GM18873 (cell line): Measurements from ENCODE around the gene GALM.
"Not testable (repeated sequence)": the region's sequence is repeated elsewhere in the genome, so short reads cannot be mapped to it uniquely, and the experiment has no call there.

ENCODE experiments used
- ATAC-seq: cut with Tn5 transposase; IDR thresholded peaks from one replicate; pipeline ENCODE4 v1.9.1; 2021; ENCODE audit warnings: mild to moderate bottlenecking, moderate library complexity, moderate number of reproducible peaks; ENCODE audit not compliant: unreplicated experiment, low FRiP score

The GALM gene

GRCh38 chr2:38672445-38673391, 6.8 kb downstream of the GALM start:
- ATAC-seq: no peak

- ATAC-seq: no peak
Observed at GRCh38 chr2:38676681-38677080, 10.8 kb downstream of the GALM start.

GRCh38 chr2:38680868-38681267, 15.0 kb downstream of the GALM start:
- ATAC-seq: not testable (repeated sequence)

GRCh38 chr2:38682008-38682575, 16.2 kb downstream of the GALM start:
- ATAC-seq: no peak

- ATAC-seq: not testable (repeated sequence)
Observed at GRCh38 chr2:38682620-38683019, 16.7 kb downstream of the GALM start.

GRCh38 chr2:38683766-38684165, 17.9 kb downstream of the GALM start:
- ATAC-seq: no peak

DNA sequence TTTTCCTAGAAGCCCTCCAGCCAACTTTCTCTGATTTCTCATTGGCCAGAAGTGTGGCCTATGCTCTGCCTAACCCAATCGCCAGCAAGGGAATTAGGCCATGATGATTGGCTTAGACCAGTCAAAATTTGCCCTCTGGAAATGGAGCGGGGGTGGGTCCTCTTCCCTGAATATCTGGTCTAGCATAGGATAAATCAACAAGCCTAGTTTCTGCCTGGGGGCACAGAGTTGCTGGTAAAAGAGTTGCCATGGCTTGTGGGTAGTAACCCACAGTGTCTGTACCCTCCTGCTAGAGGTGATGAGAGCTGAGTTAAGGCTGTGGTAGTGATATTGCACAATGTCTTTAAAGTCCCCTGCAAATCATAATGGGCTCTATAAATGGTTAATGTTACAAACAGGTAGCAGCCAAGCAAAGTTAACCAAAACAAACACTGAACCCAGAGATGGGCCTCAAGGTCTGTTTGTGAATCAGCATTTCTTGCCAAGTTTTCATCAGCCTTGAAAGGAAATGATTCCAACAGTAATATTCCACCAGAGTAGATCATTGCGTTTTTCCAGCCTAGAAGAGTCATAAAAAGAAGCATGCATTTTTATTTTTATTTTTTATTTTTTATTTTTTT, 19.3 kb downstream of the GALM start:
- ATAC-seq: no peak

DNA sequence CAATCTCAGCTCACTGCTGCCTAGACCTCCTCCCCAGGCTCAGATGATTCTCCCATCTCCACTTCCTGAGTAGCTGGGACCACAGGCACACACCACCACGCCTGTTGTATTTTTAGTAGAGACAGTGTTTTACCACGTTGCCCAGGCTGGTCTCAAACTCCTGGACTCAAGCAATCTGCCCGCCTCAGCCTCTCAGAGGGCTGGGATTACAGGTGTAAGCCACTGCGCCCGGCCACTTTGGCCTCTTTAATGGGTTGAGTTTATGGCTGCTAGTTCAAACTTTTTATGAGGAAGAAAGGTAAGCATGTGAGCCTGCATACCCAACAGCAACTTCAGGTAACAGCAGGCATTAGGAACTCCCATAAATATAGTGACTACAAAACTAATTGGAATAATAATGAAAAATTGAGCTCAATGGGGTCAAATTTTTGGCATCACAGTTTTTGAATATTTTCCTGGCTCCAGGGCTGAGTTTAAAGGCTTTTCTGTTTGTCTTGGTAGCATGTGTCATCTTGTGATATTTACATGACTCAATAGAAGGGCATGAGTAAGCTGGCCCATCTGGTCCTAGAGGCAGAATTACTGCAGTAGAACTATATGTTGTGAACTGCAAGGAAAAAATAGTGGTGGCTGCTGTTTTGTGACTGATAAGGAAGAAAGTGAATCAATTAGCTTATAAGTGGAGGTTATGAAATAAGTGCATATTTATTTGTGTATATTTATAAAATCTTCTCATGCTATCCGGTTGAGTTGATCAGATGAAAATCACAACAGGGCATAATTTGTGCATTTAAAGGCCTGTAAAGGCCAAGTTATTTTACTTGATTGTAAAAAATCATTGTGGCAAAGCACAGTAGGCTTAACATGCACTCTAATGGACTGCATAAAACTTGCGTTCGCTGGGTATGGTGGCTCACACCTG, 24.8 kb downstream of the GALM start:
- ATAC-seq: no peak

- ATAC-seq: no peak
Observed at GRCh38 chr2:38691994-38692393, 26.1 kb downstream of the GALM start.

DNA sequence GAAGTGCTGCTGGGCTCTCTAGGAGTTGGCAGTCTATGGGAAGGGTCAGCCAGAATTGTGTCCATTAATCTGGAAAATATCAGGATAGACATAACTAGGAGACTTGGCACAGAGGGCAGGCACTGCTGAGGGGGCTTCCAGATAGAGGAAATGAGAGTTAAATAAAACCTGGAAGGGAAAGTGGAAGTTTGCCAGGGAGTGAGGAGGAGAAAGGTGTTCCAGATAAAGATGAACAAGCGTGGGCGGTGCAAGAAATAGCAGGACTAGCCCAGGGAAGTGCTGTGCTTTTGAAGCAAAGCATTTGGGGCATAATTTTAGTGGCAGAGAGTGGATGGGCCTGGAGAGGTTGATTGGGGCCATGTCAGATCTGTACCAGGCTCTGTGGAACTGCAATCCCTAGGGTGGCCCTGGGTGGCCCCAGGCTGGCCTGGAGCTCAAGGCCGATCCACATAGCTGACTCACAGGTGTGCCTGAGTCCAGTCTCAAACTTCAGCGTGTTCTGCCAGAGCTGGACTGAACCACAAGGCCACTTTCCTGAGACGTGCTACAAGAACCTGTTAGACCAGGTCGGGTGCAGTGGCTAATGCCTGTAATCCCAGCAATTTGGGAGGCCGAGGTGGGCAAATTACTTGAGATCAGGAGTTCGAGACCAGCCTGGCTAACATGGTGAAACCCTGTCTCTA, 26.9 kb downstream of the GALM start:
- ATAC-seq: no peak

GRCh38 chr2:38697116-38697840, 31.4 kb downstream of the GALM start:
- no peak for ATAC-seq

DNA sequence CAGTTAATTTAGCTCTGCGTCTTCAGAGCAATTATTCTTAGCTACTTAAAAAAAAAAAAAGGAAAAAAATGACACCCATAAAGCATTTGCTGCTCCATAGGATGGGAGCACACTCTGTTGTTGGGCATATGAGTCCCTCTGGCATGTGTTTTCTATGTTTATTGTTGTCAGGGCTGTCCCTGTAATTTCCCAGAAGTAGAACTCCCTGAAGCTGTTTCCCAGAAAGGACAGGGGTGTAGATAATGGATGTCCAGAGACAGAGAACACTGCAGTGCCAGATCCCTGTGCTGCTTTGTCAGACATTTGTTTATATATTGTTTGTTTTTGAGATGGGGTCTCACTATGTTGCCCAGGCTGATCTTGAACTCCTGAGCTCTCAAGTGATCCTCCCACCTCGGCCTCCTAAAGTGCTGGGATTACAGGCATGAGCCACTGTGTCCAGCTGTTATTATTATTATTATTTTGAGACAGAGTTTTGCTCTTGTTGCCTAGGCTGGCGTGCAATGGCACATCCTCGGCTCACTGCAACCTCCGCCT, 32.6 kb downstream of the GALM start:
- ATAC-seq: no peak

DNA sequence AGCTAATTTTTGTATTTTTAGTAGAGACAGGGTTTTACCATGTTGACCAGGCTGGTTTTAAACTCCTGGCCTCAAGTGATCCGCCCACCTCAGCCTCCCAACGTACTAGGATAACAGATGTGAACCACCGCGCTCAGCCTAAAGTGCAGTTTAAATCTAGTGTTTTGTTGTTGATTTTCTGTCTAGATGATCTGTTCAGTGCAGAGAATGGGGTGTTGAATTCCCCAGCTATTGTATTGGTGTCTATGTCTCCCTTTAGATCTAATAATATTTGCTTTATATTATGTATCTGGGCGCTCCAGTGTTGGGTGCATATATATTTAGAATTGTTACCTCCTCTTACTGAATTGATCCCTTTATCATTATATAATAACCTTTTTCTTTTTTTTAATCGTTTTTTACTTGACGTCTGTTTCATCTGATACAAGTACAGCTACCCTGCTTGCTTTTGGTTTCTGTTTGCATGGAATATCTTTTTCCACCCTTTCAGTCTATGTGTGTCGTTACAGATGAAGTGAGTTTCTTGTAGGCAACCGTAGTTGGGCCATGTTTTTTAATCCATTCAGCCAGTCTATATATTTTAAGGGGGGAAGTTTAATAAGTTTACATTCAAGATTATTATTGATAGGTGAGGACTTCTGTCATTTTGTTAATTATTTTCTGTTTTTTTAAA, 34.3 kb downstream of the GALM start:
- ATAC-seq: no peak

GRCh38 chr2:38700881-38701458, 35.1 kb downstream of the GALM start:
- no peak for ATAC-seq

- no peak for ATAC-seq
Observed at GRCh38 chr2:38701542-38701941, 35.6 kb downstream of the GALM start.

GRCh38 chr2:38702413-38702812, 36.5 kb downstream of the GALM start:
- ATAC-seq: no peak

GRCh38 chr2:38703336-38703735, 37.4 kb downstream of the GALM start:
- not testable (repeated sequence) for ATAC-seq

DNA sequence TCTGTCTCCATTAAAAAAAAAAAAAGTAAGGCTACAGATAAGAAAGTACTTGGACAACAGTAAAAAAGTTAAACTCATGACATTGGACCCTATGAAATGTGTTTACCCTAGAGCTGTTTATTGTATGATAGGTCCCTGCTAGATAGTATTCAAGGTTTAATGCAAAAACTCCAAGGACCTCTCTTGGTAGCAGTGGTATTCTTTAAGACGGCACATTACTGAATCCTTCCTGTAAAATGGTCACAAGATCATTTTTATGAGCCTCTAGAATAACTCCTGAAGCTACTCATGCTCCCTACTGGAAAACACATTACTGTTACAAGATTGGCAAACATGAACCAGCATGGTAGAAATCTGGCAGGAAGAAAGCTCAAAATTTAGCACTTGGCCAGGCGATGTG, 38.8 kb downstream of the GALM start:
- ATAC-seq: no peak
